ENCODE data around the gene SREBF2.

The SREBF2 gene

DNA sequence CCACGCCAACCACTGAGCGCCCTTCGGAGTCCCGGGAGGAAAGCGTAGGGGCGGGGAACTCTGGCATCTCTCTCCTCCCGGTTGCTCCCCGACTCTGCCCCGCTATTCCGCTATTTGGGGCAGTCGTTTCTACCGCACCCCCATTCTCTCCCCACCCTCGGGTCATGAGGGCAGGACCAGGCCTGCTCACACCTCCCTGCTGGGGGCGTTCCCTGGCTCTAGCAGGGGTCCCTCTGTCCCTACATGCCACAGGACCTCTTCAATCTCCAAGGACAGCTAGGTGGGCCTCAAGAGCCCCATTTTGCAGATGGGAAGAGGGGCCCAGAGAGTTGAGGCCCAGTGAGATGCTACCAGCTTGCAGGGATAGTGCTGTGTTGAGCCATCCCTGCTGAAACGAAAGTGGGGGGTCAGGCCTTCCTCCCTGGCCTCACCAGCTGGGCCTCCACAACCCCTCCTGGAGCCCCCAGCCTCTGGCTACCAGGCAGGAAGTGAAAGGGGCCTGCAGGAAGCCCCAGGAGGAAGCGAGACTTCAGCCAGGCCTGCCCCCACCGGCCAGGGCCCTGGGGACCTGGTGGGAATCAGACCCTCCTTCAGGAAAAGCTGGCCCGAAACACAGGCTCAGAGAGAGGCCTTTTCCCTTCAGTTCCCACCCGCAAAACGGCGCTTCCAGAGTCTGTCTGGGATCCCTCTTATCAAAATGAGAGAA lies 87.5 kb downstream of the SREBF2 start:
- no peak for DNase-seq (ENCODE audit: low read depth in 2 of 2)

DNA sequence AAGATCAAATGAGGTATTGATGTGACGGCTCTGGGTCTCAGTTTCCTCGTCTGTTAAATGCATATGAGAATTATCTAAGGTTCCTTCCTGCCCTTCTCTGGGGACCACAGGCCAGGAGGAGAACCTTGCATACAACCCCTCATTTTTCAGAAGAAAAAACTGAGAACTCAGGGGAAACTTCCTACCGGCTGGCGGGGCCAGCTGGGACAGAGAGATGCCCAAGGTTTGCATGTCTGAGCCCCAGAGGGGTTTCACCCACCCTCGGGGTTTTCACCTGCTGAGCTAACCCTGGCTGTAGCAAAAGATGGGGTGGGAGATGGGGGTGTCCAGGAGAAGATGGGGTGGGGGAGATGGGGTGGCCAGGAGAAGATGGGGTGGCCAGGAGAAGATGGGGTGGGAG lies 89.4 kb downstream of the SREBF2 start:
- no peak for DNase-seq (ENCODE audit: low read depth in 2 of 2)

DNA sequence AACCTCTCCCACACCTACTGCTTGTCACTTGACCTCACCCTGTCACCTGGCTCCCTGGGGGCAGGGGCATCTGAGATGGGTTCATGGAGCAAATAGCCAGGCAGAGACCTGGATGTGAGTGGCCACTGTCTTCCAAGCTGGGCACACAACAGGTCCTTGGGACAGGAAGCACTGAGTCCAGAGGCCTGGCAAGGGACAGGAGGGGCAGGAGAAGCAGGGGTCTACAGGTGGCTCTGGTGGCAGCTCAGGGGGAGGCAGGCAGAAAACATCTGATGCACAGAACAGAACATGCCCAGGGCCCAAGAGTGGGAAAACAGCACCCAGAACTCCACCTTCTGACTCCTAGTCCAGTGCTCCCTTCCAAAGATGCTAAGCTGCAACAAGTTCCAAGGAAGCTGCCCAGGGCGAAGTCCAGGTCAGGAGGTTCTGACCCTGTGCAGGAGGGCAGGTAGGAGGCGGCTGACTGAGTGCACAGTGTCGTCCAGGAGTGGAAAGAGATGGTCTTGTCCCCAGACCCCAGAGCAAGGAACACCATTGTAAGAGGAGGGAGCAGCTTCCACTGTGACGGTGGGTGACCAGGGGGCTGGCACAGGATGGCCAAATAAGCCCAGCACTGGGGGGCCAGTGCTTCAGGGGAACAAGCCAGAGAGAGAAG lies 90.2 kb downstream of the SREBF2 start:
- DNase-seq (ENCODE audit: low read depth in 2 of 2): no peak

DNA sequence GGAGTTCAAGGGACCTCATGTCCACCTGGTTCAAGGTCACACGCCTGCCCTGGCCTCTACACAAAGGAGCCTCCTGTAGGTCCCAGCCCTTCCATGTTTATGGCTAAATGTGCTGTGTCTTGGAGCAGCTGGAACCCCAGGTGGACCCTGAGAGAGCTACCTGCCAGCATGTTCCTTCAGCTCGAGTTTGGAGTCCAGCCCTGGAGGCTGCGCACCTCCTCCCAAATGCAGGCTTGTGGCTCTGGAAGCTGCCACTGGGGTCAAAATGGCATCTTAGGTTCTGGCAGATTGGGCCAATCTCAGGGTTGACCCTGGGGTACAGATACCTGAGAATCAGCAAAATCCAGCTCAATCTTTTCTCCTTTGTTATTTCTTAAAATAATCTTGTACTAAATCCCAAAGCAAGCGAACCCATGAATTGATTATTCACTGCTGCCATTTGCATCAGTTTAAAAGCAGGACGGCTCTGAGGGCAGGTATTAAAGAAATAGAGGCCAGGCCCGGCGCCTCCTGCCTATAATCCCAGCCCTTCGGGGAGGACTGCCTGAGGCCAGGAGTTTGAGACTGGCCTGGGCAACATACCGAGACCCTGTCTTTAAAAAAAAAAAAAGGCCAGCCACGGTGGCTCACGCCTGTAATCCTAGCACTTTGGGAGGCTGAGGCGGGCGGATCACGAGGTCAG lies 90.8 kb downstream of the SREBF2 start:
- DNase-seq (ENCODE audit: low read depth in 2 of 2): no peak

DNA sequence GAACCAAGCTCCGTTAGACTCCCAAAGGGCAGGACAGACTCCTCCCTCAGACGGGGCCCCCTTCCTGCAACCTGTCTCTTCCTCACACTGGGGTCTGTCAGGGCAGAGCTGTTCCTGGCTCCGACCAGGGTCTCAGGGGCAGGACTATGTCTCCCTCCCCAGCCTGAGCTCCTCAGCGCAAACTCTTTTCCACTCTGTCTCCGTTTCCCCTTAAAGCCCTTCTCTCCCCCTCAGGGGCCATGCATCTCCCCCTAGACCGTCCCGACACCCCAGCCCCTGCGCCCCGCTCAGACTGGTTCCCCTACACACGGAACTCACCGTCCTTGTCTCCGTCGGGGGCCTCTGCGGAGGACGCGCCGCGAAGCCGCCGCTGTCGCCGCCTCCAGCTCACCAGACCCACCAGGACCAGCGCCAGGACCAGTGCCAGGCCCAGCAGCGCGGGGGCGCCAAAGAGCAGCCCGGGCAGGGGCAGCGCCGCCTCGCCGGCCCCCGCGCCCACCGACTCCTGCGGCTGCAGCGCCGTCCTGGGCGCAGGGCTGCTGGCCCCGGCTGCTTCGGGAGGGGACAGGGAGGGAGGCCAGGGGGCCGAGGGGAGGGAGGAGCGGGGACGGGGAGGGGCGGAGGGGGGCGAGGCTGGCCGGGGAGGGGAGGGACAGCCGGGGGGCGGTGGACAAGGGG lies 93.0 kb downstream of the SREBF2 start:
- DNase-seq (ENCODE audit: low read depth in 2 of 2): peak; percentile 63 to 71

DNA sequence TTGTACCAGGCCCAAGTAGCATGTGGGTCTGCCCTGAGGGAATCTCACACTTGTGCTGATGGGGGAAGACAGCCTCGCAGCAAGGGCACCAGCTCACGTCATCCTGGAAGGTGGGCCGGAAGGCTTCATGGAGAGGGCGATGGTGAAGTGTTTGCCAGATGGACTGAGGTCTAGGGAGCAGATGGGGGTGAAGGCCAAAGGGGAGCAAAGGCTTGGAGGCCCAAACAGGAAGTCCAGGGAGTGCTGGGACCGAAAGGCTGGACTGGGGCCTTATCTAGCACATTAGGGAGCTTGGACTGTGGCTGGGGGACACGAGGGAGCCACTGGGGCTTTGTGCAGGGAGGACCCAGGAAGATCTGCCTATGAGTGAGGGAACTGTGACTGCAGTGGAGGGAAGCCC lies 94.9 kb downstream of the SREBF2 start:
- DNase-seq (ENCODE audit: low read depth in 2 of 2): no peak

DNA sequence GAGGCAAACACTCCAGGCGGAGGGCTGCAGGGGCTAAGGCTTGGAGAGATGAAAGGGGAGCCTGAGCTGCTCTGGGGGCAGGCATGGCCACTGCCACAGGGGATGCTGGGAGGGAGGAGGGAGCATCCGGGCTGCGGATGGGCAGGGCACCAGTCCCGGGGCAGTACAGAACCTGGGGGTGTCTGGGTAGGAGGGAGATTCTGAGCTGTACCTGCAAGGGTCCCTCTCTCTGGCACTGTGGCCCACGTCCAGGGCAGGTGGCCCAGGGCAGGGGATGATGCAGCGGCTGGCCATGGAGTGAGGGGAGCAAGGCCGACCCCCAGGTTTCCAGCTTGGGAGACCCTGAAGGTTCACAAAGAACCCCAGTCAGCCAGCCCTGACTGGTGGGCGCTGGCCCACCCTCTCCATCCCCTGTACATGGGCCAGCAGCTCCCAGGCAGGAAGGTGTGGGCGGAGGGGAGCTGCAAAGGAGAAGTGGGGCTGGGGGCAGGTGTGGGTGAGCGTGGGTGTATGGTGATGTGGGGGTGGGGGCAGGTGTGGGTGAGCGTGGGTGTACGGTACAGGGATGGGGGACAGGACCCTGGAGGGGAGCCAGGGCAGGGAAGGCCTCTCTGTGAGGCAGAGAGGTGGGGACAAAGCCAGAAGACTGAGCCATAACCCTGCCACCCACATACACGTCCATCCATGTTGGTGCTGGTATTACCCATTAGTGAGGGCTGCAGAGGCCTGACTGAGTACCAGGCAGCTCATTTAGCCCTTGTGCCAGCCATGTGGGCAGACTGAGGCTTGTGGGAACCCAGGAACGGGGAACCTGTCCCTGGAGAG lies 95.9 kb downstream of the SREBF2 start:
- no peak for DNase-seq (ENCODE audit: low read depth in 2 of 2)

DNA sequence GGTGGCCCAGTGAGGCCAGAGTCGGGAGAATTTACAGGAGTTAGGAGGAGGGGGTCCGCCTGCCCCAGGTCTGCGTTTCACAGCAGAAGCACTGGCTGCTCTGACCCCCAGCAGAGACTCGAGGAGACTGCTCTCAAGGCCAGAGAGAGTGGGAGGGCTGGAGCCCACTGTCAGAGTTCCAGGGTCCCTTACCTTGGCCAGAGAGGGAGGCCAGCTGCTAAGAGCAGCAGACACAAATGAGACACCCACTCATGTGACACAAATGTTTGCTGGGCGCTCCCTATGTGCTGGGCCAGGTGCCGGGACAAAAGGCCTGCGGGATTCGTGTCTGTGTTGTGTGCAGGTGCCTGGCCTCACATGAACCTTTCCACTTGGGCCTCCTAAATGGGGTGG lies 96.5 kb downstream of the SREBF2 start:
- no peak for DNase-seq (ENCODE audit: low read depth in 2 of 2)

DNA sequence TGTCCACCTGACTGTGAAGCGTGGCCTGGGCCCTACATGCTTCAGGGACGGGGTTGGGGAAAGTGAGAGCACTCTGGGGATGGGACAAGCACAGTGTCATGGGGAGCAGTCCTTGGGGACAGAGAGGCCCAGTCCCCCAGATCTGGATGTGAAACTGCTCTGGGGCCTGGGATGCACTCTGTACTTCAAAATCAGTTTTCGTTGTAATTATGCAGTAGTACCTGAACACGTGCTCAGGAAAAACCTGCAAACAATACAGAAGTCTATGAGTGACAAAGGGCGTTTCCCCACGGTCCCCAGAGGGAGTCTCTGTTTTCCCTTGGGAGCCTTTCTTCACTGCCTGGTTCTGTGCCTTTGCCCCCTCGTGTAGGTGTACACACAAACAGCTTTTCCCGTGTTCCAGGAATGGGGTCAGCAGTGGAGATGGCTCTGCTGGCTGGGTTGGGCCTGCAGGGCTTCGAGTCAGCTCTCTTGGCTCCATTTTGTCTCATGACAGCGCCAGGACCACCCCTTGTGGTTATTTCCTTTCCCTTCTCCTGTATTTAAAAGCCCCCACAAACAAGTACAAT lies 98.9 kb downstream of the SREBF2 start:
- DNase-seq (ENCODE audit: low read depth in 2 of 2): no peak

DNA sequence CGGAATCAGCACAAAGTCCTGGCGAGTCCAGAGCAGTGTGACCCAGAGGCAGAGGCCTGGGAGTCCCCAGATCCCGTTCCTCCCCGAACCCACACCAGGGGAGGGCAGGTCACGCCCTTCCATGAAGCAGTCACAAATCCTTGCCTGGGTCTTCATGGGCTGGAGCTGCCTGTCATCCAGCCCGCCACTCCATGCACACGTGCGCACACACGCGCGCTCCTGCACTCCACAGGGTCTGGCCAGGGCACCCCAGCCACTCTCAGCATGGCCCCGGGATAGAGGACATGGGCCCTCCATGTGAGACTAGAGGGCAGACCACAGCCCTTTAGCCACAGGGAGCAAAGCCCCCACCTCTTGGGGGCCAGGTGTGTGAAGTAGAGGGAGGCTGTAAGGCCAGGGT lies 99.4 kb downstream of the SREBF2 start:
- no peak for DNase-seq (ENCODE audit: low read depth in 2 of 2)

DNA sequence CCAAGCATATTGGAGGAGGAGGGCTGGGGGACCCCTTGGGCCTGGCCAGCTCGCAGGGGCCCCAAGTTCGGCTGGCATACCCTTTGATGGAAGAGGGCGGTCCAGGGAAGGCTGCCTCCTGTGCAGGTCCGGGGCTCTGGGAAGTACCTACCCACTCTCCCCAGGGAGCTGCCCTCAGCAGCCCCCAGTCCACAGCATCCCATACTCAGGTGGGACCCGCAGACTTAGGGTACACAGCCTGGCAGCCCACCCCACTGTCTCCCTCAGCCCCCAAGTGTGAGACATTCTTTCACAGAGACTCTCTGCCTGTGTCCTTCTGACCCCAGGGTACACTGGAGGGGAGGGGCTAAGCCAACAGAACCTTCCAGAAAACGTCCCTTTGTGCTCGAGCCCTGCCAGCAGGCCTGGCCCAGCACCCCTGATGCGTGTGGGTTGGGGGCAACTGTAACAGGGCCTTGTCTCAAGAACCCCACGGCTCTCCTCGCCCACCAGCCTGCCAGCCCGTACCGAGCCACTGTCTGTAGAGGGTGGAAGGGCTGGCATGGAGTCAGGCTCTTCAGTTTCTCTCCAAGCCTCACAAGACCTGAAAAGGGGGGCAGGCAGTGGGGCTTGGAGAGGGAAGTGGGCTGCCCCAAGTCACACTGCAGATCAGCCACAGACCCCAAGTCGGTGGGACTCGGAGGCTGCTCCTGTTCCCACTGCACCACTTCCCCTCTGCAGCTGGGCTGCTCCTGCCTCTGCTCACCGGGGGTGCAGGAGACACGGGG lies 100.7 kb downstream of the SREBF2 start:
- no peak for DNase-seq (ENCODE audit: low read depth in 2 of 2)

DNA sequence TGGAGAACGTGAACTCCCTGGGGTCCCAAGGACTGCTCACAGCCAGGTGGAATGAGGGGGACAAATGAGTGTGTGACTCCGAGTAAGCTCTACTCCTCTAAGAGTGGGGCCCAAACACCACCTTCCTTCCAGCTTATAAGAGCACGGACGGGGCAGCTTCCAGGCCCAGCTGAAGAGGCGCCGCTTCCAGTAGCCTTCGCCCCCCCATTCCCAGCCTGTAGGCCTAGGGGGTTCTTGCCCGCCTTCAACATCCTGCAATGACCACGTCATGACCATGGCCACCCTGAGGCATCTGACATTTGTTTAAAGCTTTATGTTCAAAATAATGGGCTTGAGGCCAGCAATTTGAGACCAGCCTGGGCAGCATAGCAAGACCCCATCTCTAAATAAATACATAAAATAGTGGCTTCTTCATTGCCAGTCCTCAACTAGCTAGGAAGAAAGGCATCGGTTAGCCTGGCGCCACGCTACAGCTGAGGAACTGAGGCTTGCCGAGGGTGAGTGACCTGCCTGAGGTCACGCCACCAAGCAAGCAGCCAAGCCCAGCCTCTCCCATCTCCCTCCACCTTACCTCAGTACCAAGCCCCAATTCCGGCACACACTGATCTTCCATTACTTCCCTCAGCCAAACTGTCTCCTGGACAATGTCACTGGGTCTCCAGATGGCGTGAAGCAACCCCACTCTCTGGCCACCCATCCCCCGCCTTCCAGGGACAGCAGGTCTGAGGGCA lies 101.5 kb downstream of the SREBF2 start:
- DNase-seq (ENCODE audit: low read depth in 2 of 2): no peak

DNA sequence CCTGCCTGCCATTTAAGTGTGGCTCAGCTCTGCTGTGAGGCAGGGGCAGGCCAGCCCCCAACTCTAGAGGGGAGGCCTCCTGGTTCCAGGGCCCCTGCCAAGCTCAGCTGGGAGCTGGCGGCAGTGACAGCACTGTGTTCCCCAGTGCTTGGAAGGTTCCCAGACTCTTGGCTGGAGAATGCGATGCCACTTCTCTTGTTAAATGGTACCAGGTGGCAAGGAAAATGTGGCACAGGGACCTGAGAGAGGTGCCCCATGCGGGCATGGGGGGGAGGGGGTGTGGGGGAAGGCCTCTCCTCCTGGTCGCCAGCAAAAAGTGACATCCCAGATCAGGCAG lies 102.1 kb downstream of the SREBF2 start:
- no peak for DNase-seq (ENCODE audit: low read depth in 2 of 2)

DNA sequence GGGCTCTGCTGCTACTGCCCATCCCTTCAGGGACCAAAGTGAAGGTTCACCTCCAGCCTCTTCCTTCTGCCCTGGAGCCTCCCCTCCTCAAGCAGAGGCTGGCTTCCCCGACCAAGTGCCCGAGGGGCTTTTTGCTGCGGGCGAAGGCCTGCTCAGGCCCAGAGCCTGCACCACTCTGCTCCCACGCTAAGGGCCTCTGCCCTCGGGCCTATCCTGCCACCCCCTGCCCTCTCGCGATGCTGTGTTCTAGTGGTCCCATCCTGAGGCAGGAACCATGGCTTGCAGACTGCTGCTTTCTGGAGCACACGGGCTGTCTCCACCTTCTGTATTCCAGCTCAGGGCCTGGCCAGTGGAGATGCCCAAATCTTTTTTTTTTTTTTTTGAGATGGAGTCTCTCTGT lies 102.6 kb downstream of the SREBF2 start:
- DNase-seq (ENCODE audit: low read depth in 2 of 2): no peak

DNA sequence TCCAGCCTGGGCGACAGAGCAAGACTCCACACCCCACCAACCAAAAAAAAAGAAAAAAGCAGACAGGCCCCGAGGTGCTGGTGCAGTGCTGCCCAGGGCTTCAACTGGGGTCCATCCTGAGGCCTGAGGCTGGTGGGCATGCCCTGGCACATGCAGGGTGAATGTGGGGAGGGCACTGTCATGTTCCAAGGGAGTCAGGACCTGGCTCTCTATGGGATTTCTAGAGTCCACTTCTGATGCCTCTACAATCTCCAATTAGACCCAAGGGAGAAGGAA lies 103.9 kb downstream of the SREBF2 start:
- no peak for DNase-seq (ENCODE audit: low read depth in 2 of 2)

DNA sequence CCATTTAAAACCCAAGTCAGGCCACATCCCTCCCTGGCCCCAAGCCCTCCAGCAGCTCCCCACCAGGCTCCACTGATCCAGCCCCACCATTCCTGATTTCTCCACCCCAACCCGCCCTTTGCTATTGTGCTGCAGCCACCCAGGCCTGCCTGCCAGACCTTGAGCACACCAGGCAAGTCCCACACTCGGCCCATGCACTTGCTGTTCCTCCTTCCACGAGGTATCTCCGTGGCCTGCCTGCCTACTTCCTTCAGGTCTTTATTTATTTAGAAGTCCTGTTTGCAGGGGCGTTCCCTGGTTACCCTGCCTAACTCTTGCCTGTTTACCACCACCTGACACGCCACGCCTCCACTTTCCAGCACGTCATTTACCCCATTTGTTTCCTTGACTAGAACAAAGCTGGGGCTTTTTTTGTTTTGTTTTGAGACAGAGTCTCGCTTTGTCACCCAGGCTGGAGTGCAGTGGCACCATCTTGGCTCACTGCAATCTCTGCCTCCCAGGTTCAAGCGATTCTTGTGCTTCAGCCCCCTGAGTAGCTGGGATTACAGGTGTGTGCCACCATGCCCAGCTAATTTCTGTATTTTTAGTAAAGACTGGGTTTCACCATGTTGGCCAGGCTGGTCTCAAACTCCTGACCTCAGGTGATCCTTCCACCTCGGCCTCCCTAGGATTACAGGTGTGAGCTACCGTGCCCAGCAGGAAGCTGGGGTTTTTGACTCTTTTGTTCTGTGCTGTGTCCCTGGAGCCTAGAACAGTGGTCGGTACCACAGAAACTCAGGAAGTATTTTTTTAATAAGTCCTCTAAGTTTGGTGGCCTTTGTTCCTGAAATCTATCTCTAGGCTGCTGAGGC lies 107.3 kb downstream of the SREBF2 start:
- DNase-seq (ENCODE audit: low read depth in 2 of 2): peak; percentile 90

DNA sequence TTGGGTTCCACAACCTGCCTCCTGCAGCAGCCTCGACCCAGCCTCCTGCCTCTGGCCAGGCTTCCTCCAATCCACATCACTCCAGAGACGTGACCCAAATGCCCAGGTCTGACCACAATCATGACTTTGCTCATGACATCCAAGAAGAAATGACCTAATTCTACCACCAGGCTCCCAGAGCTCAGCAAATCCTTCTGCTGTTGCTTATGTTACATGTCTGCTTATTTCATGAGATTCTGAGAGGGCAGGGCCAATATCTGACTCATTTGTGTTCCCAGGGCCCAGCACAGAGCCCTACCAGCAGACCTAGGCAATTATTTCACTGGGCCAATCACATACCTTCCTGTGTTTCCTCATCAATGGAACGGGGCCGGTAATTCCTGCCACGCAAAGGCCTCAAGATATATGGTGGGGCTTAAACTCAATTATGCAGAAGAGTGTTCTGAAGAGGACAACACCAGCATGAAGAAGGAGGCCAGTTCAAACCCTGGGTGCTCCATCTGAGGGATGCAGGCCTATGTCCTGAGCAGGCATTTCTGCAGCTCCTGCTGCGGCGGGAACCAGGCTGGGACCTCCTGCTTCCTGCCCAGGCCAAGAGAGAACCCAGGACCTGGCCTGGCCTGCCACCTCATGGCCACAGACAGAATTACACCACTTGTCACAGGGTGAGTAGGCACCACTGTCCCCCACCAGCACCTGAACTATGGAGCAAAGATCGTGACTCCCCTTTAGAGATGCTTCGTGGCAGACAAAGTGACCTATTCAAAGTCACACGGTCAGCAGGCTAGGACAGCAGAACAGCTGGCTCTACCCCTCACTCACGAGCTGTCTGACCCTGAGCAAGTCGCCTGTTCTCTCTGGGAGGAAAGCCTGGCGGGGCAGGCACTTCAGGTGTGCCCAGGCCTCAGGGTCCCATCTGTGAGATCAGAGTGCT lies 108.2 kb downstream of the SREBF2 start:
- peak; percentile 68 to 69 for DNase-seq (ENCODE audit: low read depth in 2 of 2)

DNA sequence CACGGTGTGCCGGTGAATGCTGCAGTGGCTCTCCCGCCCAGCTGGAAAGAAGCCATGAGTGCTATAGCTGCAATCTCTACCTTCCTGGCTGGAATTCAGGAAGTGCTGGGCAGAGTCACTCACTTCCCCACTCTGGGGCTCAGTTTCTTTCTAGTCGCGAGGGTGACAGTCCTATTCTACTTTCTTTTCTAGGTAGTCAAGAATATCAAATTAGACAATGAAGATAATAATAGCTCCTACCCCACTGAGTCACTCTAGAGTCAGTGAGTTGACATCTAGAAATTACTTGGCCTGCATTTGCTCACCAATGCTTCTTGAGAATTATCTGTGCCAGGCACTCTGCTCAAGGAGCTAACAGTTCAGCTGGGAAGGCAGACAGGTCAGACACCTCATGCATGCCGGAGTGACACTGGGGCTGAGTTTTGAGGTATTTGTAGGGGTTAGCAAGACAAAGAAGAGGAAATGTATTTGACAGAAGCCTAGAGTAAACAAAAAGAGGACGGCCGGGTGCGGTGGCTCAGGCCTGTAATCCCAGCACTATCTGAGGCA lies 110.8 kb downstream of the SREBF2 start:
- no peak for DNase-seq (ENCODE audit: low read depth in 2 of 2)
